Gastrocnemius medialis (tissue), 4 donors: Measurements from ENCODE around the gene ZNRF3. TPM values are rescaled to one million over a fixed set of nuclear protein-coding genes. Genes with fewer than 3 reads are reported as not detected.

Experiments used
- ATAC-seq, 2 donors: fragments of 150-250 bp; one replicate each; pipeline ENCODE4 v1.9.1; 2016
- DNase-seq, 2 donors: peaks; one replicate each; pipeline ENCODE4 v3.0.0-alpha.2; 2019
- H3K27ac ChIP-seq, 4 donors: fragments of 200-600 bp; sonication (generic); 1 replicate in 1 of 4; 2 replicates in 3 of 4; pipeline ENCODE4 v1.5.1; 2016 to 2018; ENCODE audit warnings: mild to moderate bottlenecking in 2 of 4, moderate library complexity in 1 of 4
- H3K27me3 ChIP-seq, 3 donors: fragments of 200-600 bp; sonication (generic) in 2 of 3; 1 replicate in 1 of 3; 2 replicates in 2 of 3; pipeline versions ENCODE4 v1.5.1 to v1.6.0; 2016 to 2019; ENCODE audit warnings: mild to moderate bottlenecking in 1 of 3, moderate library complexity in 1 of 3
- H3K36me3 ChIP-seq, 2 donors: fragments of 200-600 bp; sonication (generic) in 1 of 2; one replicate each; pipeline ENCODE4 v1.5.1; 2017 to 2018
- H3K4me1 ChIP-seq, 2 donors: fragments of 200-600 bp; sonication (generic) in 1 of 2; one replicate each; pipeline ENCODE4 v1.5.1; 2016 to 2017; ENCODE audit warnings: mild to moderate bottlenecking in 2 of 2
- H3K4me3 ChIP-seq, 4 donors: fragments of 200-600 bp; sonication (generic) in 3 of 4; 1 replicate in 1 of 4; 2 replicates in 3 of 4; pipeline ENCODE4 v1.5.1; 2016 to 2019; ENCODE audit warnings: mild to moderate bottlenecking in 2 of 4
- H3K9me3 ChIP-seq, 3 donors: fragments of 200-600 bp; sonication (generic) in 2 of 3; 1 replicate in 1 of 3; 2 replicates in 2 of 3; pipeline ENCODE4 v1.5.1; 2016 to 2019
- CTCF ChIP-seq, 5 experiments: fragments of 450-650 bp in 3 of 5; fragments of 200-600 bp in 2 of 5; sonication (generic) in 2 of 5; IDR thresholded peaks in 4 of 5; conservative IDR thresholded peaks in 1 of 5; 1 replicate in 4 of 5; 2 replicates in 1 of 5; pipeline ENCODE4 v1.5.1; 2016 to 2019; ENCODE audit warnings: antibody characterized with exemption in 5 of 5, mild to moderate bottlenecking in 3 of 5, moderate library complexity in 3 of 5
- POLR2A ChIP-seq, 2 donors: fragments of 450-650 bp; IDR thresholded peaks; one replicate each; pipeline ENCODE4 v1.6.1; 2017; ENCODE audit warnings: antibody characterized with exemption in 2 of 2, mild to moderate bottlenecking in 2 of 2, moderate library complexity in 2 of 2
- in situ Hi-C, 4 donors: fragments of 200-750 bp; cut with MboI; loops; one replicate each; pipeline versions ENCODE4 v1.15.0 to v1.8.0; 2017; ENCODE audit warnings: low sequenced_read_pairs in 4 of 4
- intact Hi-C: fragments of 100-400 bp; cut with DNase I; formaldehyde crosslinking; loops from one replicate; pipeline ENCODE4 v1.15.1; 2023; ENCODE audit warnings: low total_unique reads
- total RNA-seq, 4 donors: library from RNA; depleted of rRNA; stranded (reverse); fragments of >200 nt; gene quantifications; one replicate each; pipeline versions ENCODE4 v1.1.0 to v1.2.3, GENCODE V29; 2016

The ZNRF3 gene
- total RNA-seq, 4 donors from 2014 or later: 7.8 to 19.1 (median 11.1) TPM

GRCh38 chr22:28896611-28897010, 13.2 kb downstream of the ZNRF3 start:
- intact Hi-C loops: loop anchor here (10.0 kb wide), 1 partner anchor 58 kb away; no protein-coding TSS in a partner anchor

GRCh38 chr22:28898233-28898629, 14.9 kb downstream of the ZNRF3 start:
- Histone ChIP-seq H3K27ac (no peak overlapping the region), H3K9me3 (no peaks in the 10 kb centered on the region), H3K4me1 (peaks cover 5 to 23% of the 10 kb centered on the region in 2 donors), H3K36me3 (no peaks in the 10 kb centered on the region), H3K4me3 (no peak overlapping the region), H3K27me3 (no peaks in the 10 kb centered on the region)
- intact Hi-C loops (loop anchor here (10.0 kb wide), 1 partner anchor 57 kb away; no protein-coding TSS in a partner anchor), in situ Hi-C loops (no loop called here)
- ATAC-seq: no peak
- TF ChIP-seq CTCF (IDR thresholded peaks at IDR 0.05 in 4 of 5, conservative IDR thresholded peaks at IDR 0.05 in 1 of 5) (no peak), POLR2A (IDR thresholded peaks at IDR 0.05) (no peak)
- DNase-seq: no peak

More at GRCh38 chr22:28896611-28897010, 13.2 kb downstream of the ZNRF3 start:
- H3K27ac ChIP-seq: no peak overlapping the region
- H3K4me1 ChIP-seq: peaks cover 17 to 34% of the 10 kb centered on the region in 2 donors
- in situ Hi-C loops: no loop called here
- no peaks in the 10 kb centered on the region for H3K36me3 ChIP-seq
- no peaks in the 10 kb centered on the region for H3K9me3 ChIP-seq
- DNase-seq: no peak
- H3K4me3 ChIP-seq: no peak overlapping the region
- no peak for ATAC-seq
- no peak for TF ChIP-seq CTCF (IDR thresholded peaks at IDR 0.05 in 4 of 5, conservative IDR thresholded peaks at IDR 0.05 in 1 of 5)
- no peak for TF ChIP-seq POLR2A (IDR thresholded peaks at IDR 0.05)
- H3K27me3 ChIP-seq: no peaks in the 10 kb centered on the region

GRCh38 chr22:28899199-28899853, 16.0 kb downstream of the ZNRF3 start:
- Histone ChIP-seq H3K9me3 (no peaks in the 10 kb centered on the region), H3K36me3 (no peaks in the 10 kb centered on the region), H3K27ac (no peak overlapping the region), H3K4me1 (peaks cover 13 to 26% of the 10 kb centered on the region in 2 donors), H3K4me3 (no peak overlapping the region), H3K27me3 (no peaks in the 10 kb centered on the region)
- in situ Hi-C loops: no loop called here
- TF ChIP-seq POLR2A (IDR thresholded peaks at IDR 0.05): no peak
- no peak for TF ChIP-seq CTCF (IDR thresholded peaks at IDR 0.05 in 4 of 5, conservative IDR thresholded peaks at IDR 0.05 in 1 of 5)
- DNase-seq (no peak), ATAC-seq (no peak)
- intact Hi-C loops: loop anchor here (10.0 kb wide), 1 partner anchor 55 kb away; no protein-coding TSS in a partner anchor

GRCh38 chr22:28900379-28900925, 17.1 kb downstream of the ZNRF3 start:
- no peak for ATAC-seq
- no peaks in the 10 kb centered on the region for H3K36me3 ChIP-seq
- no peak overlapping the region for H3K4me3 ChIP-seq
- H3K27ac ChIP-seq: no peak overlapping the region
- in situ Hi-C loops: no loop called here
- no peaks in the 10 kb centered on the region for H3K9me3 ChIP-seq
- no peak for TF ChIP-seq POLR2A (IDR thresholded peaks at IDR 0.05)
- no peak for TF ChIP-seq CTCF (IDR thresholded peaks at IDR 0.05 in 4 of 5, conservative IDR thresholded peaks at IDR 0.05 in 1 of 5)
- H3K4me1 ChIP-seq: peaks cover 22 to 32% of the 10 kb centered on the region in 2 donors
- DNase-seq: no peak
- intact Hi-C loops: no loop called here
- no peaks in the 10 kb centered on the region for H3K27me3 ChIP-seq
